Transverse colon (tissue), 4 donors: ENCODE data around the gene DERA. TPM values are rescaled to one million over a fixed set of nuclear protein-coding genes. Genes with fewer than 3 reads are reported as not detected.

ENCODE experiments used
- DNase-seq: peaks from one replicate; pipeline ENCODE4 v3.0.0-alpha.2; 2019
- H3K27ac ChIP-seq, 4 donors: fragments of 200-600 bp; sonication (generic); 2 replicates each; pipeline ENCODE4 v1.5.1; 2016 to 2018; ENCODE audit warnings: inconsistent platforms in 4 of 4
- H3K27me3 ChIP-seq: fragments of 200-600 bp; sonication (generic); 2 replicates; pipeline ENCODE4 v1.5.1; 2017; ENCODE audit warnings: inconsistent platforms
- H3K36me3 ChIP-seq, 4 donors: fragments of 200-600 bp; sonication (generic); 2 replicates each; pipeline ENCODE4 v1.5.1; 2017 to 2019; ENCODE audit warnings: inconsistent platforms in 4 of 4
- H3K4me1 ChIP-seq, 4 donors: fragments of 200-600 bp; sonication (generic); 2 replicates each; pipeline ENCODE4 v1.5.1; 2017 to 2020; ENCODE audit warnings: inconsistent platforms in 4 of 4
- H3K4me3 ChIP-seq, 4 donors: fragments of 200-600 bp; sonication (generic); 1 replicate in 1 of 4; 2 replicates in 3 of 4; pipeline versions ENCODE4 v1.5.1 to v1.6.1; 2017 to 2019; ENCODE audit warnings: inconsistent platforms in 4 of 4
- H3K9me3 ChIP-seq, 2 donors: fragments of 200-600 bp; sonication (generic); 2 replicates each; pipeline ENCODE4 v1.5.1; 2017 to 2019; ENCODE audit warnings: inconsistent platforms in 2 of 2
- EP300 ChIP-seq: sonication (generic); formaldehyde crosslinking; IDR thresholded peaks from one replicate; pipeline ENCODE4 v1.6.1; 2017; ENCODE audit warnings: antibody characterized with exemption, low read depth
- POLR2A ChIP-seq: fragments of 450-650 bp; IDR thresholded peaks from one replicate; pipeline ENCODE4 v1.6.1; 2016; ENCODE audit warnings: antibody characterized with exemption, mild to moderate bottlenecking, moderate library complexity
- POLR2AphosphoS5 ChIP-seq, 3 donors: sonication (generic); formaldehyde crosslinking; IDR thresholded peaks; one replicate each; pipeline ENCODE4 v1.6.1; 2016; ENCODE audit warnings: antibody characterized with exemption in 3 of 3
- WGBS, 2 donors: methylation state at CpG; one replicate each; pipeline ENCODE4 v1.1.5; 2018; ENCODE audit warnings: low coverage in 1 of 2; 5-methylcytosine and 5-hydroxymethylcytosine counted together
- in situ Hi-C, 4 donors: fragments of 200-750 bp; cut with MboI; loops; one replicate each; pipeline versions ENCODE4 v1.15.0 to v1.15.1; 2017; ENCODE audit warnings: low sequenced_read_pairs in 3 of 4, low pct_ligation_motif_present in 1 of 4, low pct_unique_long_range_greater_than_20kb in 1 of 4
- intact Hi-C: fragments of 100-400 bp; cut with DNase I; formaldehyde crosslinking; loops from one replicate; pipeline ENCODE4 v1.15.1; 2023; ENCODE audit warnings: low total_unique reads
- total RNA-seq, 4 donors: library from RNA; depleted of rRNA; stranded (reverse); fragments of >200 nt; gene quantifications; one replicate each; pipeline ENCODE4 v1.1.0, GENCODE V29; 2016
- TF ChIP-seq, protein P1 (sequence below), 5 experiments: fragments of 200-600 bp in 3 of 5; fragments of 450-650 bp in 2 of 5; sonication (generic) in 3 of 5; IDR thresholded peaks; 1 replicate in 2 of 5; 2 replicates in 3 of 5; pipeline ENCODE4 v1.5.1; 2016 to 2017; ENCODE audit warnings: antibody characterized with exemption in 5 of 5, inconsistent platforms in 3 of 5, mild to moderate bottlenecking in 2 of 5, moderate library complexity in 1 of 5

DERA gene
- total RNA-seq, 4 donors from 2014 or later = 9.2 to 112 (median 69.9) TPM

DNA sequence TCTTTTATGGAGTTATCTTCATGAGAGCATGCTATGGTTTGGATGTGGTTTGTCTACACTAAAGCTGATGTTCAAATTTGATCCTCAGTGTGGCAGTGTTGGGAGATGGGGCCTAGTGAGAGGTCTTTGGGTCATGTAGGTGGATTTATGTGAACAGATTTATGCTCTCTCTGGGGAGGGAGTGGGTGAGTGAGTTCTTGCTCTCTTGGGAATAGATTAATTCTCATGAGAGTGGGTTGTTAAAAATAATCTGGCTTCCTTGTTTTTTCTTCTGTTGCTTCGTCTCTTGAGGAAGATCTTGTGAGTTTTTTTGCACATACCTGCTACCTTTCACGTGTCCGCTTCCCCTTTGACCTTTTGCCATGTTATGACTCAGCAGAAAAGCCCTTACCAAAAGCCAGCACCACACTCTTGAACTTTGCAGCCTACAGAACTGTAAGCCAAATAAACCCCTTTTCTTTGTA is 20.5 kb downstream of the DERA start:
- Histone ChIP-seq H3K36me3 (no peaks in the 10 kb centered on the region), H3K4me3 (no peak overlapping the region), H3K27ac (no peak overlapping the region), H3K9me3 (no peaks in the 10 kb centered on the region), H3K4me1 (peaks cover 0 to 7% (median 0%) of the 10 kb centered on the region in 4 donors), H3K27me3 (no peaks in the 10 kb centered on the region)
- in situ Hi-C loops (no loop called here), intact Hi-C loops (no loop called here)
- 80 to 82% methylated on average over 3 of the region's 3 CpGs for WGBS, 2 donors
- TF ChIP-seq POLR2A (no peak), EP300 (no peak), POLR2AphosphoS5 (IDR thresholded peaks at IDR 0.05) (no peak)
- TF ChIP-seq, protein P1, sequence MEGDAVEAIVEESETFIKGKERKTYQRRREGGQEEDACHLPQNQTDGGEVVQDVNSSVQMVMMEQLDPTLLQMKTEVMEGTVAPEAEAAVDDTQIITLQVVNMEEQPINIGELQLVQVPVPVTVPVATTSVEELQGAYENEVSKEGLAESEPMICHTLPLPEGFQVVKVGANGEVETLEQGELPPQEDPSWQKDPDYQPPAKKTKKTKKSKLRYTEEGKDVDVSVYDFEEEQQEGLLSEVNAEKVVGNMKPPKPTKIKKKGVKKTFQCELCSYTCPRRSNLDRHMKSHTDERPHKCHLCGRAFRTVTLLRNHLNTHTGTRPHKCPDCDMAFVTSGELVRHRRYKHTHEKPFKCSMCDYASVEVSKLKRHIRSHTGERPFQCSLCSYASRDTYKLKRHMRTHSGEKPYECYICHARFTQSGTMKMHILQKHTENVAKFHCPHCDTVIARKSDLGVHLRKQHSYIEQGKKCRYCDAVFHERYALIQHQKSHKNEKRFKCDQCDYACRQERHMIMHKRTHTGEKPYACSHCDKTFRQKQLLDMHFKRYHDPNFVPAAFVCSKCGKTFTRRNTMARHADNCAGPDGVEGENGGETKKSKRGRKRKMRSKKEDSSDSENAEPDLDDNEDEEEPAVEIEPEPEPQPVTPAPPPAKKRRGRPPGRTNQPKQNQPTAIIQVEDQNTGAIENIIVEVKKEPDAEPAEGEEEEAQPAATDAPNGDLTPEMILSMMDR (IDR thresholded peaks at IDR 0.05) = no peak
- no peak for DNase-seq

DNA sequence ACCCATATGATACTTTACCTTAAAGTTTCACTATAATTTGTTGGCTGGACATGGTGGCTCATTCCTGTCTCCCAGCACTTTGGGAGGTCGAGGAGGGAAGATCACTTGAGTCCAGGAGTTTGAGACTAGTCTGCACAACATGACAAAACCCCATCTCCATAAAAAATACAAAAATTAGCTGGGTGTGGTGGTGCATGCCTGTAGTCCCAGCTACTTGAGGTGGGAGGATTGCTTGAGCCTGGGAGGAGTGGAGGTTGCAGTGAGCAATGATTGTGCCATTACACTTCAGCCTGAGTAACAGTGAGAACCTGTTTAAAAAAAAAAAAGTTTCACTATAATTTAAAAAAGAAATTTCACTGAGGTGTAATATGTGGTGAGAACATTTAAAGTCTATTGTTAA is 21.2 kb downstream of the DERA start:
- no peaks in the 10 kb centered on the region for H3K9me3 ChIP-seq
- no peak overlapping the region for H3K27ac ChIP-seq
- H3K4me1 ChIP-seq = peaks cover 0 to 7% (median 0%) of the 10 kb centered on the region in 4 donors
- no peak for TF ChIP-seq POLR2AphosphoS5 (IDR thresholded peaks at IDR 0.05)
- no peak for TF ChIP-seq POLR2A
- no peak for TF ChIP-seq EP300
- TF ChIP-seq, protein P1 (IDR thresholded peaks at IDR 0.05) = no peak
- intact Hi-C loops (no loop called here), in situ Hi-C loops (no loop called here)
- no peaks in the 10 kb centered on the region for H3K27me3 ChIP-seq
- no peak overlapping the region for H3K4me3 ChIP-seq
- WGBS, 2 donors = 85 to 89% methylated on average over 1 of the region's 1 CpG
- DNase-seq = no peak
- no peaks in the 10 kb centered on the region for H3K36me3 ChIP-seq

DNA sequence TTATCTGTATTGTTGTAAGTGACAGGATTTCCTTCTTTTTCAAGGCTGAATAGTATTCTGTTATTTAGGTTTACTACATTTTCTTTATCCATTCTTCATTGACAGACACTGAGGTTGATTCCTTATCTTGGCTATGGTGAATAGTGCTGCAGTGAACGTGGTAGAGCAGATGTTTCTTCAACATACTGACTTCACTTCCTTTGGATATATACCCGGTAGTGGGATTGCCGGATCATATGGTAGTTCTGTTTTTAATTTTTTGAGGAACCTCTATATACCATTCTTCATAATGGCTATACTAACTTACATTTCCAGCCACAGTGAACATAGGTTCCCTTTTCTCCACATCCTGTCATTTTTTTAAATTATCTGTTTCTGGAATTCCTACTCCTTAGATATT is 21.8 kb downstream of the DERA start:
- in situ Hi-C loops (no loop called here), intact Hi-C loops (no loop called here)
- no peak overlapping the region for H3K4me3 ChIP-seq
- H3K36me3 ChIP-seq = no peaks in the 10 kb centered on the region
- H3K27me3 ChIP-seq = no peaks in the 10 kb centered on the region
- peaks cover 0 to 7% (median 0%) of the 10 kb centered on the region in 4 donors for H3K4me1 ChIP-seq
- TF ChIP-seq POLR2A (no peak), EP300 (no peak)
- H3K9me3 ChIP-seq = no peaks in the 10 kb centered on the region
- H3K27ac ChIP-seq = no peak overlapping the region
- 82 to 89% methylated on average over 3 of the region's 3 CpGs for WGBS, 2 donors
- no peak for DNase-seq

DNA sequence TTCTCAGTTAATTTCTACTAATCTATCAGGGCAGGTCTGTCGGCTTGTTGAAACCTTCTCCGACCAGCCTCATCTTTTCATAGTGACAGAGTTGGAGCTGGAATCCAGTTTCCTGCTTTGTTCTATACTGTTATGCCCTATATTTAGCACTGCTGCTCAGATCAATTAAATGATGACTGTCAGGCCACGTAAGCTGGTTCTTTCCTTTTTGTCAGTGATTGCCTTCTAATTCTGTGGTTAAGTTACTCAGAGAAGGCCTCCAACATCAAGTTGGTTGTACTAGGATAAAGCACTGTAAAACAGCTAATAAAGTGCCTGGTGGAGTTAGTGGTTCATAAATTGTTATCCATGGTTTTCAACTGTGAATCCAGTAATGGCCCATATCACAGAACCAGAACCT is 22.6 kb downstream of the DERA start:
- H3K36me3 ChIP-seq = no peaks in the 10 kb centered on the region
- H3K27me3 ChIP-seq = no peaks in the 10 kb centered on the region
- intact Hi-C loops (no loop called here), in situ Hi-C loops (no loop called here)
- peaks cover 0 to 1% of the 10 kb centered on the region in 2 donors for H3K9me3 ChIP-seq
- no peak overlapping the region for H3K4me3 ChIP-seq
- H3K4me1 ChIP-seq = peaks cover 0 to under 1% (median 0%) of the 10 kb centered on the region in 4 donors
- H3K27ac ChIP-seq = no peak overlapping the region
- WGBS, 2 donors = 95% methylated on average over 3 of the region's 3 CpGs; no CpG with 5 or more reads in 1 of the 2 donors
- TF ChIP-seq EP300 (no peak), POLR2AphosphoS5 (IDR thresholded peaks at IDR 0.05) (no peak), POLR2A (no peak)
- TF ChIP-seq, protein P1 (IDR thresholded peaks at IDR 0.05) = no peak
- DNase-seq = no peak

DNA sequence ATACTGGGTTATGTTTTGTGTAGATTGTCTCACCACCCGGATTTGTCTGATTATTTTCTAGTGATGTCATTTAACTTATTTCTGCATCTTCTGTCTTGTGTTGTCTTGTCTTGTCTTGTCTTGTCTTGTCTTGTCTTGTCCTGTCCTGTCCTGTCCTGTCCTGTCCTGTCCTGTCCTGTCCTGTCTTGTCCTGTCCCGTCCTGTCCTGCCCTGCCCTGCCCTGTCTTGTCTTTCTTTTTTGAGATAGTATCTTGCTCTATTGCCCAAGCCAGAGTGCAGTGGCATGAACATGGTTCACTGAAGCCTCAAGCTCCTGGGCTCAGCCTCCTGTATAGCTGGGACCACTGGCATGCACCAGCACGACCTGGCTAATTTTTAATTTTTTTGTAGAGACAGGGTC is 25.6 kb downstream of the DERA start:
- TF ChIP-seq POLR2AphosphoS5 (IDR thresholded peaks at IDR 0.05) (no peak), EP300 (no peak), POLR2A (no peak)
- TF ChIP-seq, protein P1 (IDR thresholded peaks at IDR 0.05) = no peak
- Histone ChIP-seq H3K9me3 (peaks cover 0 to 8% of the 10 kb centered on the region in 2 donors), H3K36me3 (peaks cover 0 to 4% (median 0%) of the 10 kb centered on the region in 4 donors), H3K4me1 (no peaks in the 10 kb centered on the region), H3K27ac (no peak overlapping the region), H3K27me3 (no peaks in the 10 kb centered on the region), H3K4me3 (no peak overlapping the region)
- in situ Hi-C loops = no loop called here
- intact Hi-C loops = no loop called here
- 80 to 81% methylated on average over 3 of the region's 3 CpGs for WGBS, 2 donors
- no peak for DNase-seq
